SHP77 treated with DMSO at 0.1 percent for 48 hours (cell line): Measurements from ENCODE around the gene KRT13.

Source experiments
- DNase-seq: peaks from one replicate; lab custom pipeline; 2025; lab: John Stamatoyannopoulos, UW

KRT13 gene

DNA sequence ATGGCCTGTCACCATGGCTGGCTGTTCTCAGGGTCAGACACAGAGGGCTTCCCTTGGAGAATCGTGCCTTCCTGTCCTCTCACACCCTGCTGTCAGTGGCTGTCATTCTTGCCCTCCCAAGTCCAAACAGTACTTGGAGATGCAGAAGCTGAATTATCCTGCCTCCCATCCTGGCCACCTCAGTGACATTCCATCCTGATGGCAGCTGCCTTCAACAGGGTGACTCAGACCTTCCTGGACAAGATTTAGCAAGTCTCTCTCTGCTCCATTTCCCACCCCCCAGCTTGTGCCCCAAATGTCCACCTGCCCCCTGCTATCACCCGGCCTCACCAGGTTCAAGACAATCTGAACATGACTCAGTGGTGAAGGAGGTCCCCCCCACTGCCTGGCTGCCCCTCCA lies 10.9 kb downstream of the KRT13 start:
- no peak for DNase-seq

DNA sequence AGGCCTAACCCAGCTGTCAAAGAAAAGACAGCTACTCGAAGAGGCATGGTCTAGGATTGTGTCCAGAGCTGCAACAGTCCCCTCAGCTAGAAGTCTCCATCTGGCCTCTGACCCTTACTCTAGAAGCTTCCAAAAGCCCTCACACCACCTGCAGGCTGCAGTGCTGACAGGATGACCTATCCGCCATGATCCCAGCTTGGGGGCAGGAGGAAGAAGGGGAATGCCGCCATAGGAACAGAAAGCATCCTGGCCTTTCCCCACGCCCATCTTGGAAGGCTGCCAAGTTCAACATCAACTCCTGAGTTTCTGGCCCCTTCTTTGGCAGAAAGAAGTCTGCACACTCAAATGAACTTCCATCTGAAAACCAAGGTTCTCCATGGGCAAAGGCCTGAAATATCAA lies 12.6 kb downstream of the KRT13 start:
- no peak for DNase-seq

DNA sequence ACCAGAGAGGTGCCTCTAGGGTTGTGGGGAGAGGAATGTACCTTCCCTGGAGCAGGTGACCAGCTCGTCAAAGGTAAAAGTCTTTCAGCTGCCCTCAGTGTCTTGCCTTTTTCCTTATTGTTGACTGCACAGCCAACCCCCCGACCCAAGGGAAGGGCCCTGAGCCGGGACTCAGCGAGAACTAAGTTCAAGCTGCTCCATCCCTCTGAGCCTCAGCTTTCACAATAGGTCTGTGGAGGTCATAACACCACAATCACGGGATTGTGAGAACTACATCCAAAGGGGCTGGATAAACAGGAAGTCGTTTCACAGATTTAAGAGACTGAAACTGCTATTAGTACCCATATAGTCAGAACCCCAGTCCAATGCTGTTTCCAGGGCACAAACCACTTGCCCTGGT lies 13.1 kb downstream of the KRT13 start:
- DNase-seq = no peak

DNA sequence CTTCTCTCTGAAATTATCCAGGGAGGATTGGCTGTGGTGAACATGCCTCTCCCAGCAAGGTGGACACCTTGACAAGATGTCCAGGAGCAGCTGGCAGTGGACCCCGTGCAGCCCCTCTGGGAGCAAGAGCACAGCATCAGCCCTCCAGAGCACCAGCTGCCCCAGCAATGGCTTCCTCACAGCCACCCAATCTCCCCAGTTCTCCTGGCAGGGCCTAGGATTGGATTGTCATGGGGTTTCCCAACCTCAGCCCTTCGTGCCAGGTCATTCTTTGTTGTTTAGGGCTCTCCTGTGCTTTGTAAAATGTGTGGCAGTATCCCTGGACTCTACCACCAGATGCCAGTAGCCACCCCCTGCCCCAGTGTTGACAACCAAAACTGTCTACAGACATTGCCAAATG lies 13.9 kb downstream of the KRT13 start:
- DNase-seq = no peak

DNA sequence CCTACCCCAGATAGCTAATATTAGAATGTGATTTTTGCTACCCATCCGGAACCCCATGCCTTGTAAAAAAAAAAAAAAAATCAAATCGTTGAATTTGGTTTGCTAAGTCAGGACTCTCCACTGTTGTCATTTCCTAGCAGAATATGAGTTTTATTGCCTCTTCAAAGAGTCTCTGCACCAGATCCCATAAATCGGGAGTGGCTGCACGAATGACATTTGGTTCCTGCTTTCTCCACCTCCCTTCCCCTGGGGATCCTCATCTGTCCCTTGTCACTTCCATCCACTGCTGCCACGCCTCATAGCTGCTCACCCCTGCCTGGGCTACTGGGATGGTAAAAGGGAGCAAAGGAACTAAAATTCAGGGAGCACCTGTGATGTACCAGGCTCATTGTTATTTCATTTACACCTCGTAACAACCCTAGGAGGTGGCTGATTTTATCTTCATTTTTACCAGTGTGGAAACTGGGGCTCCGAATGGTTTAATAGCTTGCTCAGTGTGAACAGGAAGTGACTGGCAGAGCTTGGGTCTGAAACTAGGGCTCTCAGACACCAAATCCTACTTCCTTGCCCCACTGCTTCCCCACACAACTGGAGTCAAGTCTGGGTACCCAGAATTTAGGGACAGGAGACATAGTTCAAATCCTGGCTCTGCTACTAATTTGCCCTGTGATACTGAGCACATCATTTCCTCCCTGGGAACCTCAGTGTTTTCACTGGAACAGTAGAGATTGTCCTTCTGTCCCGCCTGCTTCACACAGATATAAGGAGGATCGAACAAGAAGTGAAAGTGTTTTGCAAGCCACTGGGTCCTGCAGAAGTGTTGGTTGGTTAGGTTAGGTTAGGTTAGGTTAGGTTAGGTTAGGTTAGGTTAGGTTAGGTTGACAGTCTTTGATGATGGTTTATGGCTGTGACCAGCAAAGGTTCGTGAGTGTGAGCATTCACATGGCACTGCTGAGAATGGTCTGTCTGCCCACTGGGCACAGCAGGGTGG lies 15.1 kb downstream of the KRT13 start:
- no peak for DNase-seq

DNA sequence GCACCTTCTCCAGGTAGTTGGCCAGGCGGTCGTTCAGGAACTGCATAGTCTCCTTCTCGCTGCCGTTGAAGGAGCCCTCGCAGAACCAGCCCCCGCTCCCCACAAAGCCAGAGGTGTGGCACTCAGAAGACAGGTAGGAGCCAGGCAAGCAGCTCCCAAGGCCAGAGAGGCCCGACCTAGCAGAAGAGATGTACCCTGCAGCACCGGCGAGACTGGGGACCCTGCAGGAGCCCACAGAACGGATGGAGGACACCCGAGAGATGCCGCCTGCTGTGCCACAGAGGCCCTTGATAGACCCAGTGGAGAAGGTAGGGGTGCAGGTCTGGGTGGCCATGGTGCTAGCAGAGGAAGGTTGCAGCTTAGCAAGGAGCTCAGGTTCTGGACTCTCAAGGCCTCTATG lies 15.9 kb downstream of the KRT13 start, which contains the start of gene KRT36:
Gene KRT36 (minus strand): TSS at position 380 of the 400 bp plus-strand sequence. CDS start 46 bp downstream, at position 334.
- DNase-seq = no peak

DNA sequence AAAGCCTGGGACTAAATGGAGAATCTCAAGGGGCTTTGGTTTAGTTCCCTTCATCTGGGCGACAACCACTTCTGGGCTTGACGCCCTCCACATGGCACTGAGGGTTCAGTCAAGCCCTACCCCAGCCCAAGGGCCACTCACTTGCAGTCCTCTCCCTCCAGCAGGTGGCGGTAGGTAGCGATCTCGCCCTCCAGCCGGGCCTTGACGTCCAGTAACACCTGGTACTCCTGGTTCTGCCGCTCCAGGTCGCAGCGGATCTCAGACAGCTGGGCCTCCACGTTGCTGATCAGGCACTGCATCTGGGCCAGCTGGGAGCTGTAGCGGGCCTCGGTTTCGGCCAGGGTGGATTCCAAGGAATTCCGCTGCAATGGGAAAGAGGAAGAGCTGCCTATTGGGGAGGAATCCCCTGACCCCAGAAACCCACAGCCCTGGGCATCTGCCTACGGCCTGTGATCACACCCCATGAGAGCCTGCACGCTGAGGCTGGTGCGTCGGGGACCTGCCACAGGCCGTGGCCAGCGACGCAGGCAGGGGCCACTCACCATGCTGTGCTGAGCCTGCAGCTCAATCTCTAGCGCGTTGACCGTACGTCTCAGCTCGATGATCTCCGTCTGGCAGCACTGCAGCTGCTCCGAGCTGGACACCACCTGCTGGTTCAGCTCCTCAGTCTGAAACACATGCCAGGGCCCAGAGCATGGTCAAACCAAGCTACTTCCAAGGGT lies 18.4 kb downstream of the KRT13 start:
- no peak for DNase-seq

DNA sequence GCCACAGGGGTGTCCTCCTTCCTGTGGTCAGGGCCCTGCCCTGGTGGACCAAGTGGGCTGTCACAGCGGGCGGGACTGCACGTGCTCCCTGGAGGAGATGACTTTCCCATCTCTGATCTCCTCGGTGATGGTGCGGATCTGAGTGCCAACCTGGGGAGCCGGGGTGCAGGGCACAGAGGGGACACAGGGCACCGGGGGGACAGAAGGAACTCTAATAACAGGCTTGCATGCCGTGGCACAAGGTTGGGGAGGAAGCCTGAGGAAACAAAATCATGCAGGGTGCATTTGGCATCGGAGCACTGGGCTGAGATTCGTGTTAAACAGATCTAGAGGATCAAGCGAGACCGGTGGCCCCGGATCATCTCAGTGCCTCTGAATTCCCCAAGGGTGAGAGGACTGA lies 19.1 kb downstream of the KRT13 start:
- DNase-seq = no peak

DNA sequence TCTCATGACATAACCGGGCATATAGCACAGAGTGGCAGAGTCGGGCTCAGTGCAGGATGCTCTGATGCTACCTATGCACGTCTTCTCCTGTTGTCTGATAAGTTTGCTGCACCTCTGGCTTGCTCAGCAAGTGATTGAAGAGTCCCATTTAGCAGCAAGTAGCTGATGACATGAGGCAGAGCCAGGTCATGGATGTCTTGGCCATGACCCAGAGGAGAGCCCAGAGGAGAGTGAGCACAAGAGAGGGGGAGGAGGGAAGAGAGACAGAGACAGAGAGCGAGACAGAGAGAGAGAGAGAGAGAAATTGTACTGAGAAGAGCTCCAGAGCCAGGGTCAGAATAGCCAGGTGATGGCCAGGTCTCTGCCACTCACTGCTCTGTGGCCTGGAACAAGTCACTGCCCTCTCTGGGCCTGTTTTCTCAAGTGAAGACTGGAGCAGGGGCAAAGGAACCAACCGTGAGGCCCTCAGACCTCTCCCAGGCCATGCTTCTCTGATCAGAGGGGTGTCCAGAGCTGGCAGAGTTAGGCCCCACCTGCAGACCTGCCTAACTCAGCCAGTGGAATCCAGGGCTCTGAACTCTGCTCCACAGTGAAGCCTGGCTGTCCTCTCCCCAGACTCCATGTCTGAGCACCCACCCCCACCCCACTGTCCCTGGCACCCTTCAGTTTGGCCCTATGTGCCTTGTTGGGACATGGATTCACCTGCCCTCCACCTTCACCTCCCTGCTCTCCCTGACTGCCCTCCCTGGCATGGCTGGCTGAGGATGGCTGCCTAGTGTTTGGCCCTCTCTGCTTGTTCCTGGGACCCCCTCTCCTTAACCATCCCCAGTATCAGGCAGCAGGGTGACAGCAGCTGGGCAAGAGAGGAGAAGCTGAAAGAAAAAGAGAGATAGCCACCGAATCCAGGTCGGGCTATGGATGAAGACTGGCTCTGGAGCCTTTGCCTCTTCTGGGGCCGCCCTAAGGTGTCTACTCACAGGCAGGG lies 20.2 kb downstream of the KRT13 start:
- no peak for DNase-seq

DNA sequence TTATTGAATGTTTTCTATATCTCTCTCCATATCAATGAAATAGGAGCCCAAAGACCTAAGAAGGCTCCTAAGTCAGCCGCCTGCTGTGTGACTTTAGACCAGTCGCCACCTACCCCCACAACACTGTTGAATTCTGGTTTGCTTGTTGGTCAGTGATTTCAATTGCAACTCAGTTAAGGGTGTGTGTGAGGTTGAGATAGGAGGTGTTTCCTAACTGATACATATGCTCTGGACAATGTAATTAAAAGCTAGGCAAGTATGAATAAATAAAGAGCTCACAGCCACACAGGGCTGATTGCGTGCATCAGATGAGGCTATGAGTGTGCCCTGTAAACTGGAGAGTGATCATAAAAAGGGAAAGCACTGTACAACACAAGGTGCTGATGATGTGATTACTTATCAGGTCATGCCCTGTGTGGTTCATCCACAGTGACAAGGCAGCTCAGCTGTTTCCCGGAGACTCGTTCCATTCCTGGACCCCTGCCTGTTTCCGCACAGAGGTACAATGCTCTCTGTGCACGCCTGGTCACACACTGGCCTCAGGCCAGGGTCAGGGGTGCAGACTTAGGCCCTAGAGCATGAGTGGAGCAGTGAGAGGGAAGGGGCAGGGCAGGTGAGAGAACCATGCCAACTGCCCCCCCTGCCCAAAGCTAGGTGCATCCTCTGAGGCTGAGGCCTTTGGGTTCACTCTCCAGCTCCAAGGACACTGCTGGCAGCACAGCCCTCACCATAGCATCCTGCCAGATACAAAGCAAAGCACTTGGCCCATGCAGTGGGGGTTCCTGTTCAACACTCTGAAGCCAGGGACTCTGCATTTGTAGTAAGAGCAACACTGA lies 21.2 kb downstream of the KRT13 start:
- DNase-seq = no peak

DNA sequence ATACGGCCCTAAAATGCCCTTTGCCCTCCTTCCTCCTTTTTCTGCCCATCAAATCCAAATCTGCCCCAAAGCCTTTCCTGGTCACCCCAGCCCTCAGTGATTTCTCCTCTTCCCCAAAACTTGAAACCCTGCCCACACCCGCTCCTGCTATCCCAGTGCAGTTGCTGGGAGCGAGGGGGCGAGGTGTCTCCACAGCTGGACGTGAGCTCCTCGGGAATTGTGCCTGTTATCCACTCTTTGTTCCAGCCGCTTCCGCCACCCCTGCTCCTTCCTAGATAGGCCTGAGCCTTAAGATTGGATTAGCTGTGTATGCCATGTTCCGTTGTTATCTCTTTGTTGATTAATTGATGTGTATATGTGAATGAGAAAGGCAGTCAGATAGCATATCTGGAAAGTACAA lies 21.9 kb downstream of the KRT13 start:
- DNase-seq = no peak

DNA sequence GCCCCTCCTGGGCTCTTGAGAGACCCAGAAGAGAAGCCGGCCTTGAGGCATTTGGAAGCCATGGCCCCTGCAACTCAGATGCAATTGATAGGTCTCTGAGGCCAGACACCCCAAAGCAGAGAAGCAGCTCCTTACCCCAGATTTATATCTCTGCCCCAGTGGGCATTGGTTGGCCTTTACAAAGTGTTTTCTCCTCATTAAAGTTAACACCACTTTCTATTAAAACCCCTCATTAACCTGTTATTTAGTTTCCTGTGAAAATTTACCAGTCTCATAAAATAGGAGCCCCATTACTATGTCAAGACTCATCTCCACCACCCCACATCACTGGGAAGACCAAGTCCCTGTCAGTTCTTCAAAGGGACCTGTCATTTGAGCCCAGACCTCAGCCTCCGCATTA lies 24.4 kb downstream of the KRT13 start, which contains the start of gene KRT35:
Gene KRT35 (minus strand): TSS at position 116 of the 400 bp plus-strand sequence. CDS start 54 bp downstream, at position 62.
- no peak for DNase-seq

DNA sequence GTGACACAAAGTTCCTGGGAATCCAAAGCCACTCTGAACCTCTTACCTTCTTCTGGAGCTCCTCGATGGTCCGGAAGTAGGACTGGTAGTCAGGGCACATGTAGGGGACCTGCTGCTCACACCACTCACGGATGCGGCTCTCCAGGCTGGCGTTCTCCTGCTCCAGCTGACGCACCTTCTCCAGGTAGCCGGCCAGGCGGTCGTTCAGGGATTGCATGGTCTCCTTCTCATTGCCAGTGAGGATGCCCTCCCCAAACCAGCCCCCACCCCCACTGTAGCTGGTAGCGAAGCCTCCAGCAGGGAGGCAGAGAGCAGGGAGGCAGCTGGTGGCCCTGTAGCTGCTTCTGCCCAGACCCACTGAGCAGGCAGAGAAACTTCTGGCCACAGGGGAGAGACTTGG lies 24.8 kb downstream of the KRT13 start:
- DNase-seq = no peak

DNA sequence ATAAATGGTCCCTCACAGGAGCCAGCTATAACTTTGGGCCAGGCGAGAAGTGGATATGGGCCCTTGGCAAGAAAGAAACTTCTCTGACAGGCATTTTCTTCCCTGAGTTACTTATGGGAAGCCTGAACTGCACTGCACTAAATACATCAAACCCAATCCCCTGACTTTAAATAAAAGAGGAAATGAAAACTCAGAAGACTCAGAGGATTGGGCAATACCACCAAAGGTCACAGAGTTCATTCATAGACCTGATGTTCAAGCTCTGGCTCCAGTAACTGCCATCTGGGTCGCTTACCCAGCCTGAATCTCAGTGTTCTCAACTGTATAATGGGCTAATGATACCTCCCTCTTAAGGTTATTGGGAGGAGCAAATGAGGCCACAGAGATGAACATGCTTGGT lies 25.3 kb downstream of the KRT13 start:
- DNase-seq = no peak

DNA sequence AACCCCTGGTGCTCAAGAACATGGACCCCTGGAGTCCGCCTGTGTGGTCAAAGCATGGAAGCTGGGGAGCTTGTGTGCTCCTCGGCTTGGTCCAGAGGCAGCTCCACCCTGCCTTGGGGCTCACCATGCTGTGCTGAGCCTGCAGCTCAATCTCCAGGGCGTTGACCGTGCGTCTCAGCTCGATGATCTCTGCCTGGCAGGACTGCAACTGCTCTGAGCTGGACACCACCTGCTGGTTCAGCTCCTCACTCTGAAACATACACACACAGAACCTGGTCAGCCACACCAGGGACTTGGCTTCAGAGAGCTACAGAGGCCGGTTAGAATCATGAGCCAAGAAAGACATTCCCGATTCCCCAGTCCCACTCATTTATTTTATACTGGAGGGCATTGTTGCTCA lies 27.2 kb downstream of the KRT13 start:
- DNase-seq = no peak

DNA sequence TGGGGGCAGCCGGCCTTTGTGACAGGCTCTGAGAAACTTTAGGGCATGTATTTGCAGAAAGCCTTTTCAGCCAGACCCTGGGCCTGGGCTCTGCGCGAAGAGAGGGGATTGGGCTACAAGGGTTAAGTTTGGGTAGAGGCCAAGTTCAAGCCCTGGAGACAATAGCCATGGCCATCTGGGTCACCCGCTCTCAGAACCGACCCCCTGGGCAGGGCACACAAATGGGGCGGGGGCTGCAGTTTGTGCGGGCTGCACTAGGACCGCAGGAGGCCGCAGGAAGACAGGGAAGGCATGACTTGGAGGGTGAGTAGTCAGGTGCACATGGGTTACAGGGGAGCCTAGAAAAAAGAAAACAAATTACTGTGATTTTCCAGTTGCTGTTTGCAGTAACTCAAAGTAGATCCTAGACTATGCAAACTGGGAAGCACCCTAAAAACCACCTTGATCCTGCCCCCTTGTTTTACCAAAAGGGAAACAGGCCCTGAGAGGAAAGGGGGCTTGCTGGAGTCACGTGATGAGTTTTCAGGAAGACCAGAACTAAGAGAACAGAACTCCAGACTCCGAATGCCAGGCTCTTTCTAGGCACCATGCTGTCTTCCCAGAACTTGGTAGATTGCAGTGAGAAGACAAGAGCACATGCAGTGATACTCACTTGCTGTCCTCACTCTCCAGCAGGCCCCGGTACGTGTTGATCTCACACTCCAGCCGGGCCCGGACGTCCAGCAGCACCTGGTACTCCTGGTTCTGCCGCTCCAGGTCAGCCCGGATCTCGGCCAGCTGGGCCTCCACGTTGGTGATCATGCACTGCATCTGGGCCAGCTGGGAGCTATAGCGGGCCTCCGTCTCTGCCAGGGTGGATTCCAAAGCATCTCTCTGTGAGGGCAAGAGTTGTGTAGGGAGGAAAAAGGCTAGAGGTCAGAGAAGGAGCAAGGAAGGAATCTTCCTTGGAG lies 28.3 kb downstream of the KRT13 start:
- no peak for DNase-seq

DNA sequence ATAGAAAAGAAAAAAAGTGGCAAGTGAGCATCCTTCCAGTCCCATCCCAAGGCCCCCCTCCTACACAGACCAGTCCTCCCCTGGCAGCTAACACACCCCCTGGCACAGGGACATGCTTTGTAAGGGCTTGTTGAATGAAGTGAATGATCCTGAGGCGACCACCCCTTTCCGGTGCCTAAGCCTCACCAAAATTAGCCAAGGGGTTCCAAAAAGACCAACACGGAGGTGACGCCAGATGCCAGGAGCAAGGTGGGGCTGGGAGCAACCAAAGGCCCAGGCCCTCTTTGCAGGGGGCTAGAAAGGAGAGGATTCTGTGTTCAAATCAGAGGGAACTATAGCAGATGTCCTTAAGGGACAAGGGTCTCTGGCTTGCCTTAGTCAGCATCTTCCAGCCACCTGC lies 30.0 kb downstream of the KRT13 start:
- no peak for DNase-seq

DNA sequence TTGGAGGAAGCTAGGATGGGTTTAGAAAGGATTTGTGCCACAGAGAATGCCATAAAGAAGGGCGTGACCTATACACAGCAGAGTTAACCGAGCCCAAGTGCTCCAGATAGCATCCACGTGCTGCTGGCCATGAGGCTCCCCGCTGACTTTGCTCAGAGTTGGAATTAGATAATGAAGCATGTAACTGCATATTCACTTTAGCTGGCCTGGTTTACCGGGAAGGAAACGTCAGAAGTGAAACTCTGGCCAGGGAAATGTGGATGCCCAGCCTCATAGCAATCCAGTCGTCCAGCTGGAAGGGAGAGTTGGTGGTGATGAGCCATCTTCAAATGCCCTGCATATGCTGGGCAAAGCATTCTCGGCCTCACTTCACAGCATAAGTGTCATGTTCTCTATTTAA lies 30.5 kb downstream of the KRT13 start:
- no peak for DNase-seq

DNA sequence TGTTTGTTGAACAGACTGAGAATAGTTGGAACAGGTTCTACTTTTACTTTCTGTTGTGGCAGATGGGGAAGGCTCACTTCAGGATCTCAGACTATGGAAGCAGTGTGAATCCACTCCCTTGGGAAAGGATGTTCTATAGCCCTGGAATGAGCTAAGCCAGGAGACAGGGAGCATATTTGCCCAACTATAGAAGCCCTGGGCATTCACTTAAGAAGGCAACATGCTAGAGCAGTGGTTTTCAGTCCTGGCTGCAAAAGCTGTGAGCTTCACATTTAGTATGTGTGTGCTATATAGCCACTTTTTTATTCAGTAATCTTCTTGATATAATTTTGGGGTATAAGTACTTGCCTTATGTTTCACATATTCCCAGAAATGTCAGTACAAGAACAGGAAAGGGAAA lies 37.1 kb downstream of the KRT13 start:
- no peak for DNase-seq

DNA sequence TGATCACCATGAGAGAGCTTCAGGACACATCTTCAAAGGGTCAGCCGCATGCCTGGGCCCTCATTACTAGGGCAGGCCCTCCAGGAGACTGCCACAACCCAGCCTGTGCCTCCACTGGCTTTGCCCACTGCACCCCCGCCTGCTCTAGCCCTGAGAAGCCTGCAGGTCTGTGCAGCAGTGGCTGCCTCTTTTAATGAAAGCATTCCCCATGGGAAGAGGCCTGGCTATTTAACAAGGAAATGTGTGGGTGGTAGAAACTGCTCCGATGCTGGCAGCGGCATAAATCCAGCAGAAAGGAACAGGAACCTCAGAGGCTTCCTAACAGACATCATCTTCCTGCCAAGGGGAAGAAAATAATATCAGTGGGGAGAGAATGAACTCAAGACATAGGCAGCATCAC lies 37.9 kb downstream of the KRT13 start:
- DNase-seq = no peak
